ENCODE measurements around the gene RPS19BP1. TPM values are rescaled to one million over a fixed set of nuclear protein-coding genes. Genes with fewer than 3 reads are reported as not detected.

Gene RPS19BP1
- polyA plus RNA-seq, 2 of the 4 experiments (the other 2 are of a cell fraction) = 51.1 to 74.0 TPM

GRCh38 chr22:39500101-39500500, 32.4 kb downstream of the RPS19BP1 start:
- ChIA-PET POLR2A (no interaction called here), CTCF (interaction anchor here (1.2 kb wide), 1 partner anchor 54 kb away, joined by 3 read pairs; no protein-coding TSS in a partner anchor)
- H3K27ac ChIP-seq = no peak overlapping the region
- H3K4me2 ChIP-seq = no peak overlapping the region
- no peaks in the 10 kb centered on the region for H3K9me3 ChIP-seq
- no peak overlapping the region for H3K4me3 ChIP-seq
- peaks cover 12% of the 10 kb centered on the region; the same call in 2 of the 3 replicates for H3K4me1 ChIP-seq
- no peak for ATAC-seq
- FAIRE-seq = no peak
- WGBS (ENCODE audit: missing lambda C conversion rate) = 63% methylated on average over 5 of the region's 6 CpGs
- no peak for DNase-seq (ENCODE audit: low read depth in 1 of 2, low spot score in 1 of 2)
- TF ChIP-seq KDM5A (IDR thresholded peaks at IDR 0.05) (no peak), ESRRA (IDR thresholded peaks at IDR 0.05; ENCODE audit: borderline replicate concordance, low read length) (no peak), MYC (IDR thresholded peaks at IDR 0.05; ENCODE audit: borderline replicate concordance, low read length) (no peak), ZSCAN20 (CRISPR knock-in tag; IDR thresholded peaks at IDR 0.05) (no peak), NPAS2 (CRISPR knock-in tag; IDR thresholded peaks at IDR 0.05; ENCODE audit: borderline replicate concordance) (no peak), HOXB13 (CRISPR knock-in tag; IDR thresholded peaks at IDR 0.05; ENCODE audit: low read depth) (no peak), CBX8 (IDR thresholded peaks at IDR 0.05) (no peak), BHLHE40 (IDR thresholded peaks at IDR 0.05; ENCODE audit: low read depth, low read length) (no peak), NR3C1 (IDR thresholded peaks at IDR 0.05) (no peak), RAD21 (conservative IDR thresholded peaks at IDR 0.05 in 1 of 2, IDR thresholded peaks at IDR 0.05 in 1 of 2) (no peak), CHD2 (IDR thresholded peaks at IDR 0.05; ENCODE audit: low read length, partially characterized antibody) (no peak), EHF (CRISPR knock-in tag; IDR thresholded peaks at IDR 0.05) (no peak), RARB (CRISPR knock-in tag; IDR thresholded peaks at IDR 0.05) (no peak), EHMT2 (IDR thresholded peaks at IDR 0.05; ENCODE audit: low read depth) (no peak), RCOR1 (IDR thresholded peaks at IDR 0.05; ENCODE audit: low read depth, low read length) (no peak), NFE2L2 (conservative IDR thresholded peaks at IDR 0.05; ENCODE audit: low read length) (no peak), KDM1A (IDR thresholded peaks at IDR 0.05; ENCODE audit: low read depth) (no peak)
- TF ChIP-seq, protein P1, sequence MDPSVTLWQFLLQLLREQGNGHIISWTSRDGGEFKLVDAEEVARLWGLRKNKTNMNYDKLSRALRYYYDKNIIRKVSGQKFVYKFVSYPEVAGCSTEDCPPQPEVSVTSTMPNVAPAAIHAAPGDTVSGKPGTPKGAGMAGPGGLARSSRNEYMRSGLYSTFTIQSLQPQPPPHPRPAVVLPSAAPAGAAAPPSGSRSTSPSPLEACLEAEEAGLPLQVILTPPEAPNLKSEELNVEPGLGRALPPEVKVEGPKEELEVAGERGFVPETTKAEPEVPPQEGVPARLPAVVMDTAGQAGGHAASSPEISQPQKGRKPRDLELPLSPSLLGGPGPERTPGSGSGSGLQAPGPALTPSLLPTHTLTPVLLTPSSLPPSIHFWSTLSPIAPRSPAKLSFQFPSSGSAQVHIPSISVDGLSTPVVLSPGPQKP (IDR thresholded peaks at IDR 0.05; ENCODE audit: low read depth, low read length) = no peak

DNA sequence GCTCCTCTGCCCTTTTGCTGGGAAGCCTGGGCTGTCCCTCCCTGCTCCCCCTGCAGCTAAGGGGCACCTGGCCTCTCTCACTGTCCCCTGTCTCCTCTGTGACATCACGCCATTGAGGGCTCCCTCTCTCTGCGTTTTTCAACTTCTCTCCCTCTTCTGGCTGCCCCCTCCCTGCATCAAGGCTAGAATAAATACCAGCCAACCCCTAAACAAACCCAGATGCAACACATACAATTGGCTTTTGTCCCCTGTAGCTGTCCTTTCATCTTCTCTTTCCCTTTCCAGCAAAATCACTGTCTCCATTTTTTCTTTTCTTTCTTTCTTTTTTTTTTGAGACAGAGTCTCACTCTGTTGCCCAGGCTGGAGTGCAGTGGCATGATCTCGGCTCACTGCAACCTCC, 33.7 kb downstream of the RPS19BP1 start:
- ChIA-PET POLR2A (no interaction called here), CTCF (interaction anchor here (1.3 to 4.4 kb wide), 4 partner anchors 14 to 36 kb away, joined by 4 to 35 read pairs (median 22); no protein-coding TSS in a partner anchor)
- H3K9me3 ChIP-seq = no peaks in the 10 kb centered on the region
- H3K27ac ChIP-seq = no peak overlapping the region
- TF ChIP-seq RARB (CRISPR knock-in tag; IDR thresholded peaks at IDR 0.05) (no peak), SREBF2 (IDR thresholded peaks at IDR 0.05) (no peak), GATA3 (IDR thresholded peaks at IDR 0.05; ENCODE audit: borderline replicate concordance) (no peak), RFX5 (IDR thresholded peaks at IDR 0.05) (no peak), HES2 (IDR thresholded peaks at IDR 0.05) (no peak), CHD2 (IDR thresholded peaks at IDR 0.05; ENCODE audit: low read length, partially characterized antibody) (no peak), BHLHE40 (IDR thresholded peaks at IDR 0.05; ENCODE audit: low read depth, low read length) (no peak), EP300 (IDR thresholded peaks at IDR 0.05) (no peak), POLR2AphosphoS2 (conservative IDR thresholded peaks at IDR 0.05; ENCODE audit: low read length) (no peak), RNF2 (IDR thresholded peaks at IDR 0.05; ENCODE audit: borderline replicate concordance, low read depth) (no peak), ATOH8 (CRISPR knock-in tag; IDR thresholded peaks at IDR 0.05; ENCODE audit: low read depth) (no peak), CTCF (IDR thresholded peaks at IDR 0.05) (no peak), KDM1A (IDR thresholded peaks at IDR 0.05; ENCODE audit: low read depth) (no peak), FOXS1 (CRISPR knock-in tag; IDR thresholded peaks at IDR 0.05) (no peak), ZSCAN20 (CRISPR knock-in tag; IDR thresholded peaks at IDR 0.05) (no peak), CBX2 (IDR thresholded peaks at IDR 0.05; ENCODE audit: borderline replicate concordance, low read depth) (no peak)
- TF ChIP-seq, protein P2, sequence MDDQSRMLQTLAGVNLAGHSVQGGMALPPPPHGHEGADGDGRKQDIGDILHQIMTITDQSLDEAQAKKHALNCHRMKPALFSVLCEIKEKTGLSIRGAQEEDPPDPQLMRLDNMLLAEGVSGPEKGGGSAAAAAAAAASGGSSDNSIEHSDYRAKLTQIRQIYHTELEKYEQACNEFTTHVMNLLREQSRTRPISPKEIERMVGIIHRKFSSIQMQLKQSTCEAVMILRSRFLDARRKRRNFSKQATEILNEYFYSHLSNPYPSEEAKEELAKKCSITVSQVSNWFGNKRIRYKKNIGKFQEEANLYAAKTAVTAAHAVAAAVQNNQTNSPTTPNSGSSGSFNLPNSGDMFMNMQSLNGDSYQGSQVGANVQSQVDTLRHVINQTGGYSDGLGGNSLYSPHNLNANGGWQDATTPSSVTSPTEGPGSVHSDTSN (IDR thresholded peaks at IDR 0.05) = no peak
- DNase-seq (ENCODE audit: low read depth in 1 of 2, low spot score in 1 of 2) (no peak), ATAC-seq (no peak), FAIRE-seq (no peak)
- H3K4me2 ChIP-seq = no peak overlapping the region
- no peak overlapping the region for H3K4me3 ChIP-seq
- H3K4me1 ChIP-seq = peaks cover 11% of the 10 kb centered on the region; the same call in 2 of the 3 replicates
- 42% methylated on average over 3 of the region's 3 CpGs for WGBS (ENCODE audit: missing lambda C conversion rate)
